ENCODE measurements around the gene BCAS3.

DNA sequence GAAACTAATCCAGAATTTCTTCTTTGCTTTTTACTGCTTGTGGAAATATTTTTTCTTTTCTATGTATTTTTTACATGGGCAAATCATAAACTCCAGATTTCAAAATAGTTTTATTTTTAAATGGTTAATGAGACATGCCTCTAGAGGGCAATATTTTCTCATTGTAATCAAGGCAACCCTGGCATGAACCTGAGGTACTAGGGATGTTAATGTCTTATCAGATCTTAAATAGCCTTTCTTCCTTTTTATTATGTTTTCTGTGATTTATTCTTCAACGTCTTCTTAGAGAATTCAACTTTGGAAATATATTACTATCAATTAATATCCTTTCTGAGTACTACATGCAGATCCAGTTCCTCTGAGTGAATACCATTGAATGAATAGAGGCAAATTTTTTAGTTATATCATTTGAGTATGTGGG lies 324.7 kb downstream of the BCAS3 start:
- TF ChIP-seq, protein P1, sequence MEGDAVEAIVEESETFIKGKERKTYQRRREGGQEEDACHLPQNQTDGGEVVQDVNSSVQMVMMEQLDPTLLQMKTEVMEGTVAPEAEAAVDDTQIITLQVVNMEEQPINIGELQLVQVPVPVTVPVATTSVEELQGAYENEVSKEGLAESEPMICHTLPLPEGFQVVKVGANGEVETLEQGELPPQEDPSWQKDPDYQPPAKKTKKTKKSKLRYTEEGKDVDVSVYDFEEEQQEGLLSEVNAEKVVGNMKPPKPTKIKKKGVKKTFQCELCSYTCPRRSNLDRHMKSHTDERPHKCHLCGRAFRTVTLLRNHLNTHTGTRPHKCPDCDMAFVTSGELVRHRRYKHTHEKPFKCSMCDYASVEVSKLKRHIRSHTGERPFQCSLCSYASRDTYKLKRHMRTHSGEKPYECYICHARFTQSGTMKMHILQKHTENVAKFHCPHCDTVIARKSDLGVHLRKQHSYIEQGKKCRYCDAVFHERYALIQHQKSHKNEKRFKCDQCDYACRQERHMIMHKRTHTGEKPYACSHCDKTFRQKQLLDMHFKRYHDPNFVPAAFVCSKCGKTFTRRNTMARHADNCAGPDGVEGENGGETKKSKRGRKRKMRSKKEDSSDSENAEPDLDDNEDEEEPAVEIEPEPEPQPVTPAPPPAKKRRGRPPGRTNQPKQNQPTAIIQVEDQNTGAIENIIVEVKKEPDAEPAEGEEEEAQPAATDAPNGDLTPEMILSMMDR (IDR thresholded peaks at IDR 0.05), result peak in 6 of 7 experiments; percentile 37 to 58 (median 48)
- no peak for TF ChIP-seq POLR2A (IDR thresholded peaks at IDR 0.05)

Data from body of pancreas (tissue), 4 donors.